Fibroblast of the aortic adventitia (primary cell): ENCODE data around the gene CPNE1. TPM values are rescaled to one million over a fixed set of nuclear protein-coding genes. Genes with fewer than 3 reads are reported as not detected.

Experiments used
- DNase-seq: peaks from one replicate; pipeline ENCODE4 v3.0.0-alpha.2; 2010; ENCODE audit warnings: low read depth
- H3K4me3 ChIP-seq: 2 replicates; pipeline ENCODE4 v1.5.1; 2011; ENCODE audit warnings: low read depth, mild to moderate bottlenecking, control low read depth, low read length, moderate library complexity
- total RNA-seq: library from RNA; depleted of rRNA; stranded (reverse); fragments of >200 nt; gene quantifications from 2 replicates; pipeline ENCODE4 v1.2.3, GENCODE V29; 2012; ENCODE audit warnings: low replicate concordance
- TF ChIP-seq, protein P1 (sequence below): IDR thresholded peaks from 2 replicates; pipeline ENCODE4 v1.5.1; 2011; ENCODE audit warnings: mild to moderate bottlenecking, low read length, control low read depth, inconsistent platforms; ENCODE audit not compliant: insufficient read depth

CPNE1 gene
- total RNA-seq, 1 donor: 154 TPM

DNA sequence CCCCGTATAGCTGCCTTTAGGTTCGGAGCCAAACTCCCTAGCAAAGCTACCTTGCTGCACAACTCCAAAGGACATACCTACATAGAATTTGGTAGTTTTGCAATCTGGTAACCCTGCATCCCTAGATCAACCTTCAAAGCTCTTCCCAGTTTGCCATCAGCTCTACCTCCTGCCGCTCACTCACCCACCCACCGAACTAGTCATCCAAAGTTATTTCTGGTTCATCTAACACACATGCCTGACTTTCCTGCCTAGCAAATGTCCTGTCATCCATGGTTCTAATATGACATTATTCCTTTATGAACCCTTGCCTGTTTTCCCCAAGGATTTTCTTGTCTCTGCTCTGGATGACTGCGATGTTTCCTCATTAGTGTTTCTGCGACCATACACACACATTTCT lies 27.4 kb downstream of the CPNE1 start:
- H3K4me3 ChIP-seq: no peak overlapping the region
- TF ChIP-seq, protein P1, sequence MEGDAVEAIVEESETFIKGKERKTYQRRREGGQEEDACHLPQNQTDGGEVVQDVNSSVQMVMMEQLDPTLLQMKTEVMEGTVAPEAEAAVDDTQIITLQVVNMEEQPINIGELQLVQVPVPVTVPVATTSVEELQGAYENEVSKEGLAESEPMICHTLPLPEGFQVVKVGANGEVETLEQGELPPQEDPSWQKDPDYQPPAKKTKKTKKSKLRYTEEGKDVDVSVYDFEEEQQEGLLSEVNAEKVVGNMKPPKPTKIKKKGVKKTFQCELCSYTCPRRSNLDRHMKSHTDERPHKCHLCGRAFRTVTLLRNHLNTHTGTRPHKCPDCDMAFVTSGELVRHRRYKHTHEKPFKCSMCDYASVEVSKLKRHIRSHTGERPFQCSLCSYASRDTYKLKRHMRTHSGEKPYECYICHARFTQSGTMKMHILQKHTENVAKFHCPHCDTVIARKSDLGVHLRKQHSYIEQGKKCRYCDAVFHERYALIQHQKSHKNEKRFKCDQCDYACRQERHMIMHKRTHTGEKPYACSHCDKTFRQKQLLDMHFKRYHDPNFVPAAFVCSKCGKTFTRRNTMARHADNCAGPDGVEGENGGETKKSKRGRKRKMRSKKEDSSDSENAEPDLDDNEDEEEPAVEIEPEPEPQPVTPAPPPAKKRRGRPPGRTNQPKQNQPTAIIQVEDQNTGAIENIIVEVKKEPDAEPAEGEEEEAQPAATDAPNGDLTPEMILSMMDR: no peak

DNA sequence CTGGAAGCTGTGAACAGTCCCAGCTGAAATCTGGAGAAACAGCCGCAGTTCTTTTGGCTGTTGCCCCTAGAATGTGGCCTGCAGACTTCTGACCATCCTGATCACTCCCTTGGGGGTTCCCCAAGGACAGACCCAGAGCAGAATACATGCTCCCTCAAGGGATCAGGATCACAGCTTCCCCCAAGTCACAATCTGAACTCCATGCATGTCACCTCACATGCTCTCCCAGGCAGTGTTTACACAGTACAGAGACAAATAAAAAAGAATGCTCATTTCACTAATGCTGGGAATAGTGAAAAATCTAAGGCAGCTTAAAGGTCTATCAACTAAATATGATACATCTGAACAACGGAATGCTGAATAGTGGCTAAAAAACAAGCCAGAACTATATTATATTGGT lies 28.6 kb downstream of the CPNE1 start:
- no peak overlapping the region for H3K4me3 ChIP-seq
- TF ChIP-seq, protein P1: no peak
- no peak for DNase-seq

More for the DNA sequence above, 27.4 kb downstream of the CPNE1 start:
- DNase-seq: no peak

DNA sequence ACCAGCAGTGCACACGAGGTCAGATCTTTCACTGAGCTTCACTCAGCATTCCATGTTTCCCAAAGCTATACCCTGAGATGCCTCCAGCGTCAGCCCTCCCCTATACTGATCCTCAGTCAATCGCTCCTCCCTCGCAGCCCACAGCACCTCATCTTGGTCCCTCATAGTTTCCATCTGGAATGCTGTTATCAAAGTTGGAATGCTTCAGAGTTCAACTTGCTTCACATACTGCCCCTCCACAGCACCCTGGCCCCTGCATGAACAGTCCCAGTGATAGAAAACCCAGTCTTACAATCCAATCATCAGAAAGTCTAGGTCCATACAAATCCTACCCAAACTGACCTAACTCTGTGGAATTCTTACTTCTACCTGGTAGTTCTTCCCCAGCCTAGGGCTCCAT lies 29.0 kb downstream of the CPNE1 start:
- TF ChIP-seq, protein P1: no peak
- DNase-seq: peak; percentile 50
- no peak overlapping the region for H3K4me3 ChIP-seq

DNA sequence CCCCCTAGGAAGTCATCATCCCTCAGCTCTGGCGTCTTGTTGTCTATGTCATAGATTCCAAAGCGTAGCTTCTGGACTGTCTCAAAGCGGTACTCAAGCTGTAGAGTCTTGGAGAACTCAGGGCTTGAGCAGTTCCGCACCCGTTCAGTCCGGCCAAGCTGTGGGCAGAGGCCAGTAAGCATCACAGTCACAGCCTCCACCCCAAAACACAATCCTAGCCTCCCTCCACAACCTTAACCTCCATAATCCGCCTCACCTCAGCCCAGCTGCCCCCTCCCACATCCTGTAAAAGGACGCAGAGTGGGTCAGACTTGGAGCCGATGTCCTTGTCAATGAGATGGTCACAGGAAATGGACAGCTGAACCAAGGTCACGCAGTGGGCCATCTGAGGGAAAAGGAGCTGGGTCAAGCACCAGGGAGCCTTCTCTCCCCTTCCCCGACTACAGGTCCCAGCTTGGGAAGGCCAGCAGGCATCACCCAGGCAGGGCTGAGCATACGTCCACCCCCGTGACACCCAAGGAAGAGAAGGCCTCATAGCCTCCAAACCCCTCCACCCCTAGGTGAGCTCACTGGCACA lies 32.1 kb downstream of the CPNE1 start:
- H3K4me3 ChIP-seq: no peak overlapping the region
- TF ChIP-seq, protein P1: no peak
- DNase-seq: no peak

DNA sequence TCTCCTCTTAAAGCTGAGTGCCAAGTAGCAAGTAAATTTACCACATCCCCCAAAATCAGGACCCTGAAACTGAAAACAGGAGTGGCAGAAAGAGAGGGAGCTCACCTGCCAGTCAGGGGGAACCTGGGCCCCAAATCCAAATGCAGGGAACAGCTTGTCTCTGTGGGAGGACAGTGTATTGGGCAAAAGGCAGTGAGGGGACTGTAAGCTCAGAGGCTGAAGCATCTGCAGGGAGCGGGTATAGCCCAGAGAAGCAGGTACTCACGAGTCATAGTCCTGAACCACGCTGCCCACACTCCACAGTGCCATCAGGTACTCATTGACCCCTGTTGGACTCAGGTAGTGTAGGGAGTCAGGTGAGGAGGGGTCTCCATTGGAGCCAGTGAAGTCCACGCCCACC lies 34.1 kb downstream of the CPNE1 start:
- no peak for DNase-seq
- no peak overlapping the region for H3K4me3 ChIP-seq
- TF ChIP-seq, protein P1: no peak

DNA sequence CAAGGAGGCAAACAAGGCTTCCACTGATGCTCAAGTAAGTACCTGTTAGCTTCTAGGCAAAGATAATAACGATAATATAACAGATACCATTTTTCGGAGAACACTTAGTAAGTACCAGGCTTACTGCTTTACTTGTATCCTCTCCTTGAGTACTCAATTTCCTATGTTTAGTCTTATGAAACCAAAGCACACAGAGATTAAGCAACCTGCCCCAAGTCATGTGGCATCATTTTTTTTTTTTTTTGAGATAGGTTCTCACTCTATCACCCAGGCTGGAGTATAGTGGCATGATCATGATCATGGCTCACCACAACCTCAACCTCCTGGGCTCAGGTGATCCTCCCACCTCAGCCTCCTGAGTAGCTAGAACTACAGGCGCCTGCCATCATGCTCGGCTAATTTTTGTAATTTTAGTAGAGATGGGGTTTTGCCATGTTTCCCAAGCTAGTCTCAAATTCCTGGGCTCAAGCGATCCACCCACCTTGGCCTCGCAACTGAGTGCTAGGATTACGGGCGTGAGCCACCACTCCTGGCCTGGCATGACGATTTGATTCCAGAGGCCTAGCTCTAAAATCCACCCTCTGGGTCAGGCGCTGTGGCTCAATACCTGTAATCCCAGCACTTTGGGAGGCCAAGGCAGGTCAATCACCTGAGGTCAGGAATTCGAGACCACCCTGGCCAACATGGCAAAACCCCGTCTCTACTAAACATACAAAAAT lies 35.1 kb downstream of the CPNE1 start:
- no peak overlapping the region for H3K4me3 ChIP-seq
- TF ChIP-seq, protein P1: no peak
- DNase-seq: no peak
